ENCODE data around the gene E2F4. TPM values are rescaled to one million over a fixed set of nuclear protein-coding genes. Genes with fewer than 3 reads are reported as not detected.
A peak's percentile ranks its signal among the peaks of the same experiment; 100 is the strongest.

Gene E2F4
- total RNA-seq, 1 experiment from 2014 or later: 114 TPM

DNA sequence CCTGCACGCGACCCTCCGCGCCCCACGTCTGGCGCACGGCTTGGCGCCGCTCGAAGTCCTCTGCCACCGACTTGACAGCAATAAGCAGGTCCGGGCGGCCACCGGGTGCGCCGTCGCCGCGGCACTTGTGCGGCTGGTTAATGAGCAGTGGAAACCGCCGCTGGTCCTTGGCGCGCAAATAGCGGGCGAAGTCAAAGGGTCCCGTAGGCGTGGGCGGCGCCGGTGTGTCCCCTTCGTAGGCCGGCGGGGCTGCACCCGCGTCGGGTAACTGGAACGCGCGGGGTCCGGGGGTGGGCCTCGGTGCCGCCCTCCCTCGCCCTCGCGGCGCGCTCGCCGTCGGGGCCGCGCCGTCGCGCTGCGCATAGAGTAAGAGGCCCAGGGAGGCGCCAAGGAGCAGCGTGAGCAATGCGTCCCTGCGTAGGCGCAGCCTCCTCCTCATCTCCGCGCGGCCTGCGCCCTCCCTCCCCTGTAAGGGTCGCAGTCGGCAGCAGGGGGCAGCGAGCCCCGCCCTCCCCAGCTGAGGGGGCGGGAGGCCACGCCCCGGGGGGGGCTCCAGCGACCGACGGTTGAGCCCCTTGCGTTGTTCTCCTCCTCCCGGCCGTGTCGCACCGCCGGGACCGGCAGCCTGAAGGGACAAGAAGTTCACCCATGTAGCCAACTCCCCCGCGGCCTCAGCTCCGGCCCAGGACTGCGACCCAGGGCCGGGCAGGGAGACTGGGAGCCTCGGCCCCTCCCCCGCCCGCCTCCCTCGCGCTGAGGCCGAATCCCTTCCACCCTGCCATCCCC is 41.7 kb upstream of the E2F4 start:
- Histone ChIP-seq H2AFZ (ENCODE audit: low read depth, low read length, poor library complexity, severe bottlenecking) (no peak overlapping the region), H3K9ac (ENCODE audit: low read length) (peak overlapping the region; percentile 67), H3K79me2 (ENCODE audit: insufficient read depth, low read length) (no peaks in the 10 kb centered on the region), H3K9me3 (ENCODE audit: control insufficient read depth in 1 of 2, insufficient read depth in 1 of 2, low read depth in 1 of 2, low read length in 2 of 2) (no peaks in the 10 kb centered on the region), H3K27me3 (ENCODE audit: insufficient read depth, low read length) (no peaks in the 10 kb centered on the region), H3K4me2 (ENCODE audit: low read length) (peak overlapping the region; percentile 83), H3K27ac (ENCODE audit: low read depth, low read length) (peak overlapping the region; percentile 66), H3K4me3 (replicated peaks in 1 of 2; ENCODE audit: low read depth in 1 of 2, low read length in 2 of 2) (peak overlapping the region; percentile 39 to 61), H3K4me1 (ENCODE audit: control insufficient read depth in 1 of 2, insufficient read depth in 2 of 2, low read length in 2 of 2) (peaks cover 3 to 21% of the 10 kb centered on the region in 2 experiments; a peak in 3 of 4 replicates), H3K36me3 (ENCODE audit: control insufficient read depth in 1 of 2, insufficient read depth in 2 of 2, low read length in 2 of 2) (peaks cover 16 to 24% of the 10 kb centered on the region in 2 experiments; a peak in 3 of 4 replicates), H3K9me2 (ENCODE audit: insufficient read depth) (no peaks in the 10 kb centered on the region), H4K20me1 (ENCODE audit: insufficient read depth) (no peaks in the 10 kb centered on the region)
- ChIA-PET CTCF (interaction anchor here (0.5 to 5.8 kb wide), 5 partner anchors 10 to 189 kb away, joined by 3 to 79 read pairs (median 3); partner anchors contain the start of genes CES3, FBXL8 and TRADD), RAD21 (ENCODE audit: low non-redundant PET in 1 of 2, low total read pairs in 2 of 2, uncharacterized antibody in 2 of 2, unreplicated experiment in 2 of 2) (interaction anchor here (0.6 to 1.1 kb wide), 3 partner anchors 21 to 132 kb away, joined by 3 to 4 read pairs (median 3); no protein-coding TSS in a partner anchor), POLR2A (interaction anchor here (0.7 to 0.8 kb wide), 2 partner anchors 9 to 251 kb away, joined by 3 to 4 read pairs; no protein-coding TSS in a partner anchor)
- intact Hi-C loops (cut with micrococcal nuclease): no loop called here
- TF ChIP-seq RAD21 (IDR thresholded peaks at IDR 0.05; ENCODE audit: low read depth): no peak
- TF ChIP-seq, protein P1, sequence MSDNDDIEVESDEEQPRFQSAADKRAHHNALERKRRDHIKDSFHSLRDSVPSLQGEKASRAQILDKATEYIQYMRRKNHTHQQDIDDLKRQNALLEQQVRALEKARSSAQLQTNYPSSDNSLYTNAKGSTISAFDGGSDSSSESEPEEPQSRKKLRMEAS (IDR thresholded peaks at IDR 0.05): no peak; the same call in 1 of the 2 replicates
- TF ChIP-seq EGR1 (IDR thresholded peaks at IDR 0.05; ENCODE audit: low read depth): peak; percentile 70
- no peak for TF ChIP-seq ZNF274 (IDR thresholded peaks at IDR 0.05; ENCODE audit: low read depth, low read length)
- no peak for TF ChIP-seq SP1 (IDR thresholded peaks at IDR 0.05; ENCODE audit: low read depth)
- peak; percentile 52; the same call in 1 of the 2 replicates for TF ChIP-seq ZFX (IDR thresholded peaks at IDR 0.05)
- TF ChIP-seq, protein P2, sequence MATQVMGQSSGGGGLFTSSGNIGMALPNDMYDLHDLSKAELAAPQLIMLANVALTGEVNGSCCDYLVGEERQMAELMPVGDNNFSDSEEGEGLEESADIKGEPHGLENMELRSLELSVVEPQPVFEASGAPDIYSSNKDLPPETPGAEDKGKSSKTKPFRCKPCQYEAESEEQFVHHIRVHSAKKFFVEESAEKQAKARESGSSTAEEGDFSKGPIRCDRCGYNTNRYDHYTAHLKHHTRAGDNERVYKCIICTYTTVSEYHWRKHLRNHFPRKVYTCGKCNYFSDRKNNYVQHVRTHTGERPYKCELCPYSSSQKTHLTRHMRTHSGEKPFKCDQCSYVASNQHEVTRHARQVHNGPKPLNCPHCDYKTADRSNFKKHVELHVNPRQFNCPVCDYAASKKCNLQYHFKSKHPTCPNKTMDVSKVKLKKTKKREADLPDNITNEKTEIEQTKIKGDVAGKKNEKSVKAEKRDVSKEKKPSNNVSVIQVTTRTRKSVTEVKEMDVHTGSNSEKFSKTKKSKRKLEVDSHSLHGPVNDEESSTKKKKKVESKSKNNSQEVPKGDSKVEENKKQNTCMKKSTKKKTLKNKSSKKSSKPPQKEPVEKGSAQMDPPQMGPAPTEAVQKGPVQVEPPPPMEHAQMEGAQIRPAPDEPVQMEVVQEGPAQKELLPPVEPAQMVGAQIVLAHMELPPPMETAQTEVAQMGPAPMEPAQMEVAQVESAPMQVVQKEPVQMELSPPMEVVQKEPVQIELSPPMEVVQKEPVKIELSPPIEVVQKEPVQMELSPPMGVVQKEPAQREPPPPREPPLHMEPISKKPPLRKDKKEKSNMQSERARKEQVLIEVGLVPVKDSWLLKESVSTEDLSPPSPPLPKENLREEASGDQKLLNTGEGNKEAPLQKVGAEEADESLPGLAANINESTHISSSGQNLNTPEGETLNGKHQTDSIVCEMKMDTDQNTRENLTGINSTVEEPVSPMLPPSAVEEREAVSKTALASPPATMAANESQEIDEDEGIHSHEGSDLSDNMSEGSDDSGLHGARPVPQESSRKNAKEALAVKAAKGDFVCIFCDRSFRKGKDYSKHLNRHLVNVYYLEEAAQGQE (IDR thresholded peaks at IDR 0.05; ENCODE audit: low read depth): no peak
- TF ChIP-seq, protein P3, sequence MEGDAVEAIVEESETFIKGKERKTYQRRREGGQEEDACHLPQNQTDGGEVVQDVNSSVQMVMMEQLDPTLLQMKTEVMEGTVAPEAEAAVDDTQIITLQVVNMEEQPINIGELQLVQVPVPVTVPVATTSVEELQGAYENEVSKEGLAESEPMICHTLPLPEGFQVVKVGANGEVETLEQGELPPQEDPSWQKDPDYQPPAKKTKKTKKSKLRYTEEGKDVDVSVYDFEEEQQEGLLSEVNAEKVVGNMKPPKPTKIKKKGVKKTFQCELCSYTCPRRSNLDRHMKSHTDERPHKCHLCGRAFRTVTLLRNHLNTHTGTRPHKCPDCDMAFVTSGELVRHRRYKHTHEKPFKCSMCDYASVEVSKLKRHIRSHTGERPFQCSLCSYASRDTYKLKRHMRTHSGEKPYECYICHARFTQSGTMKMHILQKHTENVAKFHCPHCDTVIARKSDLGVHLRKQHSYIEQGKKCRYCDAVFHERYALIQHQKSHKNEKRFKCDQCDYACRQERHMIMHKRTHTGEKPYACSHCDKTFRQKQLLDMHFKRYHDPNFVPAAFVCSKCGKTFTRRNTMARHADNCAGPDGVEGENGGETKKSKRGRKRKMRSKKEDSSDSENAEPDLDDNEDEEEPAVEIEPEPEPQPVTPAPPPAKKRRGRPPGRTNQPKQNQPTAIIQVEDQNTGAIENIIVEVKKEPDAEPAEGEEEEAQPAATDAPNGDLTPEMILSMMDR (IDR thresholded peaks at IDR 0.05 in 2 of 3, conservative IDR thresholded peaks at IDR 0.05 in 1 of 3; ENCODE audit: borderline replicate concordance in 1 of 3, insufficient read depth in 1 of 3, low read depth in 2 of 3, low read length in 2 of 3): no peak
- no peak for TF ChIP-seq EZH2 (IDR thresholded peaks at IDR 0.05)
- TF ChIP-seq CBX3 (IDR thresholded peaks at IDR 0.05; ENCODE audit: low read depth): no peak
- TF ChIP-seq POLR2AphosphoS5 (IDR thresholded peaks at IDR 0.05; ENCODE audit: low read depth, low read length): peak; percentile 6; the same call in 1 of the 2 replicates
- TF ChIP-seq POLR2A (IDR thresholded peaks at IDR 0.05; ENCODE audit: borderline replicate concordance, extremely low read depth, insufficient read depth, insufficient read length): no peak
- no peak for TF ChIP-seq EZH2phosphoT487 (IDR thresholded peaks at IDR 0.05; ENCODE audit: borderline replicate concordance)
- ATAC-seq (peak; percentile 63), DNase-seq (ENCODE audit: low read depth, low spot score) (no peak)
- no TSS peak for BruUV-seq (replicated peaks)

Data from HCT116 (cell line).